ENCODE results near the gene SUSD3. TPM values are rescaled to one million over a fixed set of nuclear protein-coding genes. Genes with fewer than 3 reads are reported as not detected.

SUSD3 gene
- total RNA-seq, 1 experiment from 2014 or later: 9.0 TPM

GRCh38 chr9:93081081-93081529 is 22.6 kb downstream of the SUSD3 start:
- Histone ChIP-seq H3K27me3 (ENCODE audit: insufficient read depth, low read length) (no peaks in the 10 kb centered on the region), H4K20me1 (ENCODE audit: control insufficient read depth, insufficient read depth, insufficient read length) (no peaks in the 10 kb centered on the region), H3T11ph (ENCODE audit: low read length) (no peak overlapping the region), H3K9me3 (ENCODE audit: control insufficient read depth, low read depth, low read length) (no peaks in the 10 kb centered on the region), H2AK5ac (ENCODE audit: insufficient read length, low read length) (no peak overlapping the region), H3K4ac (ENCODE audit: low read depth, low read length) (no peak overlapping the region), H2AFZ (ENCODE audit: low read length) (no peak overlapping the region), H2BK12ac (ENCODE audit: insufficient read length, low read depth, low read length) (no peak overlapping the region), H3K79me1 (ENCODE audit: insufficient read depth, low read depth, low read length, poor library complexity, severe bottlenecking) (no peaks in the 10 kb centered on the region), H4K91ac (ENCODE audit: insufficient read length, low read depth, low read length) (no peak overlapping the region), H4K5ac (ENCODE audit: insufficient read length, low read depth, low read length) (no peak overlapping the region), H3K23me2 (ENCODE audit: insufficient read length, low read depth, low read length, poor library complexity, severe bottlenecking) (no peaks in the 10 kb centered on the region), H3K56ac (ENCODE audit: insufficient read length, low read depth, low read length) (no peak overlapping the region), H4K8ac (replicated peaks; ENCODE audit: insufficient read length, low read depth, low read length) (no peak overlapping the region), H3K9ac (ENCODE audit: extremely low read depth, insufficient read length, low read length) (no peak overlapping the region), H3K4me2 (ENCODE audit: insufficient read depth, insufficient read length, low read length) (no peak overlapping the region), H3K18ac (ENCODE audit: insufficient read length, low read depth, low read length) (no peak overlapping the region), H3K4me1 (ENCODE audit: insufficient read depth, low read length) (no peaks in the 10 kb centered on the region), H2BK20ac (ENCODE audit: low read depth, low read length, poor library complexity, severe bottlenecking) (no peak overlapping the region), H3K23ac (ENCODE audit: insufficient read length, low read depth, low read length) (no peak overlapping the region), H3K27ac (ENCODE audit: insufficient read length, low read depth, low read length) (no peak overlapping the region), H2BK120ac (ENCODE audit: low read depth, low read length, poor library complexity, severe bottlenecking) (no peak overlapping the region), H3K79me2 (ENCODE audit: insufficient read depth, low read length) (no peaks in the 10 kb centered on the region), H3K14ac (ENCODE audit: insufficient read depth, low read length) (no peak overlapping the region; the same call in 1 of the 2 replicates), H2BK5ac (ENCODE audit: insufficient read length, low read length) (no peak overlapping the region), H2BK15ac (ENCODE audit: low read depth, low read length) (no peak overlapping the region)
- peaks cover 7 to 12% (median 8%) of the 10 kb centered on the region in 3 experiments for H3K36me3 Mint-ChIP-seq (ENCODE audit: insufficient read depth in 1 of 3, low read depth in 3 of 3)
- peaks cover 5 to 6% of the 10 kb centered on the region in 2 experiments; a peak in 3 of 5 replicates for H3K9me3 Mint-ChIP-seq
- peak overlapping the region in 1 of 3 experiments; percentile 27; a peak in 1 of 7 replicates for H3K27ac Mint-ChIP-seq
- 0 out of 4 replicates have a peak, but pooled peaks cover 0 to 3% of the 10 kb centered on the region in 2 experiments for H3K4me1 Mint-ChIP-seq
- TF ChIP-seq CTCF (conservative IDR thresholded peaks at IDR 0.05): no peak
- H3K27me3 Mint-ChIP-seq (ENCODE audit: low read depth): no peaks in the 10 kb centered on the region
- H3K4me3 Mint-ChIP-seq: no peak overlapping the region
- no peak for DNase-seq
- no CpG with 5 or more reads among the region's 10 CpGs for WGBS (ENCODE audit: extremely low coverage, insufficient read length, low lambda C conversion rate)

Measured in H9 (cell line).